Hippocampal formation (tissue), 2 donors: ENCODE results near the gene ATXN1.
A peak's percentile ranks its signal among the peaks of the same experiment; 100 is the strongest.

Experiments used
- DNase-seq, 2 donors: peaks; one replicate each; lab custom pipeline; 2025; lab: John Stamatoyannopoulos, UW

Gene ATXN1

GRCh38 chr6:16253399-16254144 lies 507.7 kb downstream of the ATXN1 start:
- DNase-seq: no peak

GRCh38 chr6:16252686-16253299 lies 508.5 kb downstream of the ATXN1 start:
- no peak for DNase-seq

GRCh38 chr6:16251706-16252105 lies 509.6 kb downstream of the ATXN1 start:
- no peak for DNase-seq

GRCh38 chr6:16249971-16250370 lies 511.3 kb downstream of the ATXN1 start:
- peak; percentile 16 to 41 for DNase-seq
